Chondrocyte (in vitro differentiated cells): ENCODE results near the gene NAA35. TPM values are rescaled to one million over a fixed set of nuclear protein-coding genes. Genes with fewer than 3 reads are reported as not detected.

Source experiments
- DNase-seq: peaks from one replicate; pipeline ENCODE4 v3.0.0; 2021; ENCODE audit warnings: mixed read lengths, low spot score
- H3K27ac Mint-ChIP-seq: one replicate; pipeline ENCODE4 v1.8.0; 2021; ENCODE audit warnings: mild to moderate bottlenecking, moderate library complexity, mixed read lengths; ENCODE audit not compliant: unreplicated experiment
- H3K27me3 Mint-ChIP-seq: 2 replicates; pipeline ENCODE4 v1.8.0; 2021; ENCODE audit warnings: low read depth, mixed read lengths
- H3K36me3 Mint-ChIP-seq: 2 replicates; pipeline ENCODE4 v1.8.0; 2021; ENCODE audit warnings: low read depth, mixed read lengths
- H3K4me1 Mint-ChIP-seq: 2 replicates; pipeline ENCODE4 v1.8.0; 2021; ENCODE audit warnings: low read depth, mild to moderate bottlenecking, mixed read lengths
- H3K4me3 Mint-ChIP-seq: one replicate; pipeline ENCODE4 v1.8.0; 2021; ENCODE audit warnings: mild to moderate bottlenecking, moderate library complexity, mixed read lengths; ENCODE audit not compliant: unreplicated experiment
- H3K9me3 Mint-ChIP-seq: 2 replicates; pipeline ENCODE4 v1.8.0; 2021; ENCODE audit warnings: low read depth, mixed read lengths
- total RNA-seq: library from RNA; stranded (reverse); gene quantifications from 3 replicates; pipeline ENCODE4 v1.2.1, GENCODE V29; 2021
- TF ChIP-seq, protein P1 (sequence below): fragments of 200-600 bp; sonication (generic); IDR thresholded peaks from 2 replicates; pipeline ENCODE4 v1.5.0; 2021; ENCODE audit warnings: antibody characterized with exemption, mild to moderate bottlenecking, moderate library complexity

Gene NAA35
- total RNA-seq, 1 donor from 2014 or later, result 20.7 TPM

DNA sequence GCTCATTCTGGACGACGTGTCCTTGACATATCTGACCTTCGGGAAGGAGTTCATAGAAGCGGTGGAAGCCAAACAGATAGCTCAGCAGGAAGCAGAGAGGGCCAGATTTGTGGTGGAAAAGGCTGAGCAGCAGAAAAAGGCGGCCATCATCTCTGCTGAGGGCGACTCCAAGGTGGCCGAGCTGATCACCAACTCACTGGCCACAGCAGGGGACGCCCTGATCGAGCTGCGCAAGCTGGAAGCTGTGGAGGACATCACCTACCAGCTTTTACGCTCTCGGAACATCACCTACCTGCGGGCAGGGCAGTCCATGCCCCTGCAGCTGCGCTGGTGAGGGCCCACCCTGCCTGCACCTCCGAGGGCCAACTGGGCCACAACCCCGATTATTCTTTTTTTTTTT is 41.6 kb upstream of the NAA35 start:
- no peak for DNase-seq
- Mint-ChIP-seq H3K27ac (no peak overlapping the region), H3K36me3 (no peaks in the 10 kb centered on the region), H3K4me1 (no peaks in the 10 kb centered on the region), H3K9me3 (no peaks in the 10 kb centered on the region), H3K4me3 (no peak overlapping the region), H3K27me3 (peaks cover 2% of the 10 kb centered on the region)
- TF ChIP-seq, protein P1, sequence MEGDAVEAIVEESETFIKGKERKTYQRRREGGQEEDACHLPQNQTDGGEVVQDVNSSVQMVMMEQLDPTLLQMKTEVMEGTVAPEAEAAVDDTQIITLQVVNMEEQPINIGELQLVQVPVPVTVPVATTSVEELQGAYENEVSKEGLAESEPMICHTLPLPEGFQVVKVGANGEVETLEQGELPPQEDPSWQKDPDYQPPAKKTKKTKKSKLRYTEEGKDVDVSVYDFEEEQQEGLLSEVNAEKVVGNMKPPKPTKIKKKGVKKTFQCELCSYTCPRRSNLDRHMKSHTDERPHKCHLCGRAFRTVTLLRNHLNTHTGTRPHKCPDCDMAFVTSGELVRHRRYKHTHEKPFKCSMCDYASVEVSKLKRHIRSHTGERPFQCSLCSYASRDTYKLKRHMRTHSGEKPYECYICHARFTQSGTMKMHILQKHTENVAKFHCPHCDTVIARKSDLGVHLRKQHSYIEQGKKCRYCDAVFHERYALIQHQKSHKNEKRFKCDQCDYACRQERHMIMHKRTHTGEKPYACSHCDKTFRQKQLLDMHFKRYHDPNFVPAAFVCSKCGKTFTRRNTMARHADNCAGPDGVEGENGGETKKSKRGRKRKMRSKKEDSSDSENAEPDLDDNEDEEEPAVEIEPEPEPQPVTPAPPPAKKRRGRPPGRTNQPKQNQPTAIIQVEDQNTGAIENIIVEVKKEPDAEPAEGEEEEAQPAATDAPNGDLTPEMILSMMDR, result no peak

DNA sequence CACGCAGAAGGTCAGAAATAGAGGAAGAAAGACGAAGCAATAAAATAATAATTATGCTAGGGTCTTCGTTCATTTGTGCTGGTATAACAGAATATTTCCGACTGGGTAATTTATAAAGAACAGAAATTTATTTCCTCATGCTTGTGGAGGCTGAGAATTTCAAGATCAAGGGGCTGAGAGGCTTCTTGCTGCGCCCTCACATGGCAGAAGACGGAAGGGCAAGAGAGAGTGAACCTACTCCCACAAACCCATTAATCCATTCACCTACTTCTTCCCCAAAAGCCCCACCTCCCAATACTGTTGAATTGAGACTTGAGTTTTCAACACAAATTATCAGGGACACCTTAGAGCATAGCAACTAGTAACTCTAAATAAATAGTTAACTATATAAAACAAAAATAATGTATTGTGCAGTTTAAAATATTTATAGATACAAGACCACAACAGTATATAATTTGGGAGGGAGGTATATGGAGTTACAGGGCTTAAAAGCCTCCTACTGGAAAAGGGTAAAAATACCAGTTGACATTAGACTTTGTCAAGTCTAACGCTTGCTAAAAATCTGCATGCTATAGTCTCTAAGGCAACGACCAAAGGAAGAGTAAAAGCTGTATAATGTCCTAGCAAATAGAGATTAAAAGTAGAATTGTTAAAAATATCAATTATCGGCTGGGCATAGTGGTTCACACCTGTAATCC is 40.3 kb upstream of the NAA35 start:
- DNase-seq, result no peak
- Mint-ChIP-seq H3K4me3 (no peak overlapping the region), H3K36me3 (no peaks in the 10 kb centered on the region)

DNA sequence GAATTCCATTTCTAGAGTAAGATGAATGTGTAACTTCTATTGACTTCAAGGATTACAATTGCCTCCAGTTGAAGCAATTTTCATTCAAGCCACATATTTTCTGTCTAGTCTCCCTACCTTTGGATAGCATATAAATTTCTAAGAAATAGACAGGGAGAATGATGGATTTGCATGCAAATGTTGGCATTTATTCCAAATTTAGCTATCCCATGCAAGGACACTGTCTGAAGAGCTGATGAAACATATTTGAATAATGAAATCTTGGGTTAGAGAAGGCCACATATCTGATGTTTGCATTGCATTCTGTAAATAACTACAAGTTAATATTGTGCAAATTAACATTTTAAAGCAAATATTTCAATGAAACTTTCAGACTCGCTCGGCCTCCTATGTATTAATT is 36.0 kb upstream of the NAA35 start:
- no peak for DNase-seq
- Mint-ChIP-seq H3K27me3 (peaks cover 2% of the 10 kb centered on the region), H3K9me3 (no peaks in the 10 kb centered on the region), H3K4me1 (no peaks in the 10 kb centered on the region), H3K36me3 (no peaks in the 10 kb centered on the region), H3K27ac (no peak overlapping the region), H3K4me3 (no peak overlapping the region)
- TF ChIP-seq, protein P1, result no peak

More for the DNA sequence above, 40.3 kb upstream of the NAA35 start:
- Mint-ChIP-seq H3K27me3 (peaks cover 2% of the 10 kb centered on the region), H3K4me1 (no peaks in the 10 kb centered on the region), H3K27ac (no peak overlapping the region), H3K9me3 (no peaks in the 10 kb centered on the region)
- TF ChIP-seq, protein P1, result peak; percentile 75

DNA sequence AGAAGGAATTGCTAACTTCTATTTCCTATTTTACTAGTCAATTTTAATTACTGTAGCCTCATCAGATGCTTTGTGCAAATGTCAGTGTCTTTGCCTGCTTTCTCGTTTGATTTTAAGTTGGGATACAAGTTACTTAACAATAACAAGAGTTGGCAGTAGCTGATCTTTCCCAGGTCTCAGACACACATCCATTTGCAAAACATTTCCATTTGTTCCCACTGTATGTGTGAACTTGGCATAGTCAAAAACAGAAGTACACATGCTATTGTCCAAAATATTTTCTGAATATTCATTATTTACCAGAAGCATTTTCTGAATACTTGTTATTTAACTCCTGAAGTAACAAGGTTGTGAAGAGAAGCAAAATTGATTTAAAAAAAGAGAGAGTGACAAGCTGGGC is 35.0 kb upstream of the NAA35 start:
- DNase-seq, result no peak
- Mint-ChIP-seq H3K9me3 (no peaks in the 10 kb centered on the region), H3K36me3 (no peaks in the 10 kb centered on the region), H3K27ac (no peak overlapping the region), H3K27me3 (peaks cover 2% of the 10 kb centered on the region), H3K4me1 (no peaks in the 10 kb centered on the region), H3K4me3 (no peak overlapping the region)
- TF ChIP-seq, protein P1, result no peak

DNA sequence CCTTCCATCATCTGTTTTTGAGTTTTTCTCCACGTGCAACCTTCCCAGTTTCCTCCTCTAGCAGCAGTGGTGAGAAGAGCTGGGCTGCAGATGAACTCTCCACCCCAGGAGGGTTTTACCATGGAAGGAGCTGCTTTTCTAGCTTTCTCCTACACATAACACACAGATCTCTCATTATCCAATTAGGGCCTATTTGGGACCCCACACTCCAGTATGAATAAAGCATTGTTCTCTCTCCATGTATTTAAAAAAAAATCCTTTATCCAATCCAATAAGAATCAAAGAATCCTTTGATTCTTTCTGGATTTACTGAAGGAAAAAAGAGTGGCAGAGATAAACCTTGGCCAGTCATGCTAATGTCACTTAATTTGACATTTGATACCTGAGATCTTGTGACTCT is 31.6 kb upstream of the NAA35 start:
- peaks cover 3% of the 10 kb centered on the region for H3K36me3 Mint-ChIP-seq
- DNase-seq, result no peak
- no peaks in the 10 kb centered on the region for H3K27me3 Mint-ChIP-seq
- no peaks in the 10 kb centered on the region for H3K9me3 Mint-ChIP-seq
- no peak overlapping the region for H3K27ac Mint-ChIP-seq
- no peaks in the 10 kb centered on the region for H3K4me1 Mint-ChIP-seq
- TF ChIP-seq, protein P1, result no peak
- H3K4me3 Mint-ChIP-seq, result no peak overlapping the region
